ENCODE results near the gene MRPS24.

The MRPS24 gene

DNA sequence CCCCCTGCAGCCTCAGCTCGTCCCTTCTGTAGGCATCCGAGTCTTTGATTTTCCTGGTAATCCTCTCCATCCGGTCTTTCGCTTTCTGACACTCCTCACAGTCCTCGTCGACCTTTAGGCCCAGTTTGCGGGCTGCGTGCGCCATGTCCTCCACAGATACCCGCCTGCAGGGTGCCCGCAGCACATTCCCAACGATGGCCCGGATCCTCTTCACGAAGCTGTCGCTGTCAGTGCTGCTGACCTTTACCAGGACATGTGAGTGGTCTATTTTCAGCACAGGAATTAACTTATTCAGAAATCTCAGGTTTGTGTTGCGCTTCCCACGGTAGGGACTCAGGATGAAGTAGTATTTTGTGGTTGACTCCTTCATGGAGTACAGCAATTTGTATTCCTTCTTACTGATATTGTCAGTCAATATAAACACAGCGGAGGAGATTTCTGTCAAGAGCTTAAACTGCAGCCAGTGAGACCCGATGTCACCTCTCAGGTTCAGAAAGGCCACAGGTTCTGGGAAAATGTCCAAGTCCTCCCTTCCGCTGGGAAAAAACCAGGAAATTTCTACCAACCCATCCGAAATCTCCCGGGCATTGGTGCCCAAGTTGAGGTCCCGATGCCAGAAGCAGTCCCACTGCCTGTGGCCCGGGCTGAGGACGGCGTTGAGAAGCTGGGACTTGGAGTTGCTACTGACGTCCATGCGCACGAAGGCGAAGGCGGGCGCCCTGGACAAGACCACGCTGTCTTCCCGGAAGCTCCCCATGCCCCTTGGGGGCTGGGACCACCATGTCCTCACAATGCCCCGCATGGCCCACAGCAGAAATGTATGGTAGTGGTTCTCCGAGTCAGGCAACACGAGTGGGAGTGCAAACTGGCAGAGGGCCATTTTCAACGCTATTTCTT is 8.9 kb upstream of the MRPS24 start:
- no peak for DNase-seq (ENCODE audit: low read depth in 2 of 3, low spot score in 2 of 3)

DNA sequence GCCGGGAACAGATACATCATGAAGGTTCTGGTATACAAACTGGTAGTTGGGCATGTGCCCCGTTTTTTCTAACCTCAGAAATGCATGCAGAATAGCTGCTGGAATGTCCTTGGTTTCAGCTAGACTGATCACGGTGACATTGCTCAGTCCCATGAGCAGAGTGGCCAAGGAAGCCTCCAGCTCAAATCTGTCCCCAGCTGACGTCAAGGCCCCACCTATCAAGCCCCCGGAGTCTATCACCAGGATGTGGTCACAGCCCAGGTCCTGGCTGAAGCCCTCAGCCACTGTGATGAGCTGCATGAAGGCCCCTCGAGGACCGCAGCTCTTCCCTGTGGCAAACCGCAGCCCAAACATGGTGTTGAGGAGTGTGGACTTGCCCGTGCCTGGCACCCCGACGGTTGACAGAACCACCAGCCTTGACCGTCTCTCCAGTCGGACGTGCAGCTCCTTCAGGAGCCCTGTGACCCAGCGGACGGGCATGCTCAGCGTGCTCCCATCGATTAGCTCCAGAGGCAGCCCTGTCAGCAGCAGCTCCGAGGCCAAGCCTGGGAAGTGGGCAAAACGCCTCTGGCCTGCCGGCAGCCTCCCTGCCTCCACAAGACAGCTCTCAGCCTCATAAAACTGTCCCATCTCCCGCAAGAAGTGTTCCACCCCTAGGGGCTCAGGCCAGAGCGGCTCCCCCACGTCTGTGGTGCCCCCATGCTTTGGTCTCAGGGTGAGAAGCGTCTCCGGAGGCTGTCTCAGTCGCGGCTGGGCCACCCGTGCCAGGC is 7.8 kb upstream of the MRPS24 start:
- DNase-seq (ENCODE audit: low read depth in 2 of 3, low spot score in 2 of 3) = no peak

DNA sequence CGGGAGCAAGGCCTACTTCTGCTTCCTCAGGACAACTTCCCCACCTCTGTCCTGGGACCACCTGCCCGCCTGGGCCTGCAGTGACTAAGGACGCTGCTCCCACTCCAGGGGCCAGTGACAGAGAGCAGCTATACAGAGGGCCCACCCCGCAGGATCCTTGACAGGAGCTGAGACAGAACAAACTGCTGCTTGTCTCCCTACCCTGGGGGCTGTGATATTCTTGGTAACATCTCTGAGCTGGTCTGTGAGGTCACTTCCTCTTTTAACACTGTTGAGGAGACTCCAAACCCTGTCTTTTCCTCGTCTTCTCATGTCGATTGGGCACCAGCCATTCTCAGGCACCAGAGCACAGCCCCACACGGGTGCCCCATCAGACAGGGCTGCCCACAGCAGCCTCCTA is 6.9 kb upstream of the MRPS24 start:
- no peak for DNase-seq (ENCODE audit: low read depth in 2 of 3, low spot score in 2 of 3)

DNA sequence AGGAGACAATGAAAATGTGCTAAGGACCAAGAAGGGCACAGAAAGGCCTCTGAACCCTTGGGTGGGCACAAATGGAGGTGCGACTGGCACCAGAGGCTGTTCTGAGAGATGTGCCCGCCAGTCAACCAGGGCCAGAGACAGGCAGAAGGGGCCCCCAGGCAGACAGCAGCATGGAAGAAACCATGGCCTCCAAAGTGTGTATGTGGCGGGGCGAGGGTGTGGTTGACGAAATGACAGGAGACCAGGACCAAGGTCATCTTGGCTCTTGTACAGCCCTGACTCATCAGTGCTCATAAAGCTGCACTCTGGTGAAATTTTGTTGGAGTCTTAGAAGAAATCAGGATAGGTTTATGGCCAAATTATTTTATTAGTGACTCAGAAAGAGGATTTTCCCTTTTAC is 4.0 kb upstream of the MRPS24 start:
- DNase-seq (ENCODE audit: low read depth in 2 of 3, low spot score in 2 of 3) = no peak

DNA sequence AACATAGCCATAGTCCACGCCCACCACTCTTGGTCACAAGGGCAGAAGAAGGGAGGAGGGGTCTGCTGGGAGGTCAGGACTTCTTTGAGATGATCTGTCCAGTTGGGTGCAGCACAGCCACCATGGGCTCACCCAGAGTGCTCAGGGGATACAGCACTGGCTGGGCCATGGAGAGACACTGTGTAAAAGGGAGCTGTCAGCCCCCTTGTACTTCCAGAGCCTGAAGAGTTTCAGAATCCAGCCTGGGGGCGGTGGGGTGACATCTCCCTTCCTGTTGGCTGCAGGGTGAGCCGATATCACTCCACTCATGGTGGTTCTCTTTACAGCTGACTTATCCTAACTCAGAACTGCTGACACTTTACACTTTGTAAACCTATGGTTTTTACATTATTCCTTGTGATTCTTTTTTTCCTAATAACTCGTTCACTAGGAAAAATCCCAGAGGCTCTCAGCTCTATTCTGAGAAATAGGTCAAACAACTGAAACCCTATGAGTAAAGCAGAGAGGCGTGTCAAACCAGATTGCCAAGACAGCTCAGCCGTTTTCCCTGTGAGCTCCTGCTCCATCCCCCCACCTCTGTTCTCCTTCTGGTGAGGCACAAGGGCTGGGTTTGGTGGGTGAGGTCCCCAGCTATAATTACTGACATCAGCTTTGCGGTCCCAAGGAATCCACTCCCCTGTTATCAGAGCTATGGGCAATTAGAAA is 3.2 kb upstream of the MRPS24 start:
- no peak for DNase-seq (ENCODE audit: low read depth in 2 of 3, low spot score in 2 of 3)

DNA sequence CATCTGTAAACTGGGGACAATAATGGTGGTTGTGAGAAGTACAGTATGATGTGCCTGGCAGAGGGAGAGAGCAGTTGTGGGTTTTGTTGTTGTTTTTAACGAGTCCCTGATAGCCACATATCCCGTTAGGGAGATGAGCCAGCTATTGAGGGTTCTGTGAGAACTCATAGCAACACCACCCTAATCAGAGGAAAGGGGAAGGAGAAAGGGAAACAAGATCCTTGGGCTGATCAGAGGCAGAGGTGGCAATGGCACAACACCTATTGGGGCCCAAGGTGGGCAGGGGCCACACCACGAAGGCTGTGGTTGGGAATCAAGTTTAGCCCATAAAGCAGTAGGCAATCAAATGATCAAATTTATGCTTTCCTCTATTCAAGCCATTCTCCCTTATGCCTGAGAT is 1.7 kb upstream of the MRPS24 start:
- no peak for DNase-seq (ENCODE audit: low read depth in 2 of 3, low spot score in 2 of 3)

DNA sequence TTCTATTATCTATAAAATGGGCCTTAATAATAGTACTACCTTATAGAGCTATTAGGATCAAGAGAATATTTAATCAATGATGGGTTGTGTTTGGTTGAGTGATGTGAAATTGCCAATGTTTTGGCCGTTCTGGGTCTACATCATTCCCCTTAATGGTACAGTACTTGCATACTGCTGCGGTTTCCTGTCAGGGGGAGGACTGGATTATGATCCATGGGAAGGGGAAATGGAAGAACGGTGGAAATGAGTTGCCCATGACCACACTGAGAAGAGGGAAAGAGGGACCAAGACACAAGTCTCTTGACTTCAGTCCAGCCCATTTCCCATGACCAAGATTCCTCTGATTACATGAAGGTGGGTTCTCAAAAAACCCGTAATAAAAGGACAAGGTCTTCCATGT is 999 bp upstream of the MRPS24 start:
- no peak for DNase-seq (ENCODE audit: low read depth in 2 of 3, low spot score in 2 of 3)

DNA sequence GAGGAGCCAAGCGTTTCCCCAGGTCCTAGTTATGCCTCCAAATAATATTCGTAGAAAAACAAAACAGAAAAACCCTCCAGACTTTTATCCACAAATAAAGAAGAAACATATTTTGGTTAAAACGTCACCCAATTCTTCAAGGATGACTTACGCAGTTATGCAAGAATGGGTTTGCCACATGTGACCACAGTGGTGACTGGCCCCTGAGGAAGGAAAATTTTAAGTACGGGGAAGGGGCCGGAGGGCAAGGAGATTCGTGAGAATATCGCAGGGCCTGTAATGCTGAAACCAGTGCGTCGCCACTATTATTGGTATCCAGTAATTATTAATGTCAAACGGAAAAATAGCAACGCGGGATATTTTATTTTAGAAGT is 537 bp upstream of the MRPS24 start:
- no peak for DNase-seq (ENCODE audit: low read depth in 2 of 3, low spot score in 2 of 3)

DNA sequence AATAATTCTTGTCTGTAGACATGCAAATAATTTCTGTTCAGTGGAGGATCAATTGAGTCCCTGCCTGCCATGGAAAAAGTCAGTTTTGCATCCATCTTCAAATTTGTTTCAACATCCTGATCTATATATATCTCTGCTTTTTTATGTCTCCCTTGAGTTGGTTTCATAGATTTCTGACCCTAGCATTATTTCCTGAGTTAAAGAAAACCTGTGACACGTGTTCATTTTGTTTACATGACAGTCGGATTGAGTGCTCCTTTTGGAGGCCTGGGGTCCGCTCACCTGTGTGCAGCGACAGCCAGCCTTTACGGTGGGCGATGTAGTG is 674 bp downstream of the MRPS24 start:
- no peak for DNase-seq (ENCODE audit: low read depth in 2 of 3, low spot score in 2 of 3)

DNA sequence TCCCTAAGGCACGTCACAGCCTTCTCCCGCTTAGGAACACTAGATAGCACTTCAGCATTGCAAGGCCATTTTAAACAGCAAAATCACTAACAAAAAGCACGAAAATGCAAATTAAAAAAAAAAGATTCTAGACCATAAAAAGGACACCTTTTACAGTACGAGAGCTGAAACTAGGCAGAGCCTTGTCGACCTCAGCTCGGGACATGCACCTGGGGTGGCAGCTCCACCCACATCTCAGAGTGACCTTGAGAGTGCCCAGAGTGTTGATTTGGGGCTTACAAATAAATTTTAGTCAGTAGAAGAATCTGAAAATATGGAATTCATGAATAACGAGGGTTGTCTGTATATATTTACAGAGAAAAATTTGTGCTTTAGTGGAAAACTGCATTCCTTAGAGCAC is 1.1 kb downstream of the MRPS24 start:
- no peak for DNase-seq (ENCODE audit: low read depth in 2 of 3, low spot score in 2 of 3)

DNA sequence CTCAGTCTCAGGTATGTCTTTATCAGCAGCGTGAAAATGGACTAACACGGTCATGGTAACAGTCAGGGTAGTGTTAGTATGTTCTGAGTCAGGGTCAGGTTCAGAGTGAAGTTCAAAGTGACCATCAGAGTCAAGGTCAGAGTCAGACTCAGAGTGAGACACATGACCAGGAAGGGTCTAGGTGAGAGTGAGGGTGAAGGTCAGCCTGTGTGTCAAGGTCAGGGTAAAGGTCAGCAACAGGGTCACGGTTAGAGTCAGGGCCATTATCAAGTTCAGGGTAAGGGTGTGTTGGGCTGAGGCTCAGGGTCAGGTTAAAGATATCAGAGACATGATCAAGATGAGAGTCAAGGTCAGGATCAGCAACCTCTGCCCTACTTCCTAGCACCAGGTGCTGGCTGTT is 4.0 kb downstream of the MRPS24 start:
- no peak for DNase-seq (ENCODE audit: low read depth in 2 of 3, low spot score in 2 of 3)

DNA sequence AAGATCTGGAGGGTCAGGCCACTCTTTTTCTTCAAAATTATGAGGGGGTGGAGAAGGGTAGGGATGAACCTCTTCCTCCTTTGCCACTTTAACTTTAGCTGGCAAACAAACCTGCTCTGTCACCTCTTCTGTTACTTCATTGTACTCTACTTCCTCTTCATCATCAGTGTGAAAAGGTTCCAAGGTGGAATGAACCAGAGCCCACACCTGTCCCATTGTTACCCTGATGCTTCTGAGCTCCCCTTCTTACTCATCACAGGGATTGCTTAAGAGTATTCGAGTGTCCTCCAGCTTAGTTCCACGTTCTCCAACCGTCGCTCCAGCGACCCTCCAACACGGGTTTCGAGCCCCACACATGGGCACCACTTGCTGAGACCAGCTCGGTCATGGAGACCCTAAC is 5.2 kb downstream of the MRPS24 start:
- DNase-seq (ENCODE audit: low read depth in 2 of 3, low spot score in 2 of 3) = no peak

DNA sequence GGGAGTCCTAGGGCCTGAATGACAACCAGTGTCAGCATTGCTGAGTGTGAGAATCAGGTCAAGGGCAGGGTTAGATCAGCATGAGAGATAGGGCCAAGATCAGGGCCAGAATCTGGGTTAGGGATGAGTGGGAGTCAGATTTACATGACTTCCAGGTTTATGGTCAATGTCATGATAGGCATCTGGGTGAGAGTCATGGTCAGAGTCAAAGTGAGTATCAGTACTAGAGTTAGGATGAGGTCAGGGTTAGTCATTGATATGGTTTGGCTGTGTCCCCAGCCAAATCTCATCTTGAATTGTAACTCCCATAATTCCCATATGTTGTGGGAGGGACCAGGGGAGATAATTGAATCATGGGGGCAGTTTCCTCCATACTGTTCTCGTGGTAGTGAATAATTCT is 12.3 kb downstream of the MRPS24 start:
- DNase-seq (ENCODE audit: low read depth in 2 of 3, low spot score in 2 of 3) = no peak

DNA sequence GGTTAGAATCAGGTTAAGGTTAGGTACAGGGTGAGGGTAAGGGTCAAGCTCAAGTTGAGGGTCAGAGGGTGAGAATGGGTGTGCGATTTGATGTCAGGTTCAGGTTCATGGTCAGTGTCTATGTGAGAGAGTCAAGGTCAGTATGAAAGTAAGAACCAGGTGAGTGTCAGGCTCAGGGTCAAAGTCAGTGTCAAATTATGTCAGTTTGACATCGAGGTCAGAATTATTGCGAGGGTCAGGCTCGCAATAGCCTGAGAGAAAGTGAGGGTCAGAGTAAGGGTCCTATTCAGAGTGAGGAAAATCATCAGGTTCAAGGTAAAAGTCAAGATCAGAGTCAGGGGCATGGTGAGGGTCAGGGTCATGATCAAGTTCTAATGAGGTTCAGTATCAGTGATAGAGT is 13.0 kb downstream of the MRPS24 start:
- DNase-seq (ENCODE audit: low read depth in 2 of 3, low spot score in 2 of 3) = no peak

DNA sequence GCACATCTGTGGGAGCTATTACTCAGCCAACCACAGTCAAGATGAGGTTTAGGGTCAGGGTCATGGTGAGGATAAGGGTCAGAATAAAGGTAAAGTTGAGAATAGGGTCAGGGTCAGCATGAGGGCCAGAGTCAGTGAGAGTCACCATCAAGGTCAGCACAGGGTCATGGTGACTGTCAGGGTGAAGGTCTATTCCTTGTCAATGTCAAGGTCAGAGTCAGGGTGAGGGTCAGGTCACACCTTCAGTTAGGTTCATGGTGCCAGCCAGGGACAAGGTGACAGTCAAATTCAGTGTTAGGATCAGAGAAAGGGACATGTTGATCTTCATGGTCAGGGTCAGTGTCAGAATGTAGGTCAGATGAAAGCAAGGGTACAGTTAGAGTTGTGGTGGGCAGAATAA is 14.1 kb downstream of the MRPS24 start:
- no peak for DNase-seq (ENCODE audit: low read depth in 2 of 3, low spot score in 2 of 3)

DNA sequence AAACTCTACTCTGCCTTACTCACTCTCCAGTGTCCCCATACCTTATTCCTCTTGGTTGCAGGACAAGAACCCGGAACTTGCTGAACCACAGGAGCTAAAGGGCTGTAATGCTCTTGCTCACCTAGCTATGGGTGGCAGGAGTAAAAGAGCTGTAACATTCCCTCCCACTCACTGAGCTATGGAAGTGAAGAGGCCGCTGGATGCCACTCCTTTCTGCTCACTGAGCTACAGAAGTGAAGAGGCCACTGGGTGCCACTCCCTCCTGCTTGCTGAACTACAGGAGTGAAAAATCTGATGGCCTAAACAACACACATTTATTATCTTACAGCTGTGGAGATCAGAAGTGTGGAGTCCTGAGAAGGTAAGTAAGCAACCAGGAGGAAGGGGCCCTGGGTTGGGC is 17.5 kb downstream of the MRPS24 start:
- no peak for DNase-seq (ENCODE audit: low read depth in 2 of 3, low spot score in 2 of 3)

DNA sequence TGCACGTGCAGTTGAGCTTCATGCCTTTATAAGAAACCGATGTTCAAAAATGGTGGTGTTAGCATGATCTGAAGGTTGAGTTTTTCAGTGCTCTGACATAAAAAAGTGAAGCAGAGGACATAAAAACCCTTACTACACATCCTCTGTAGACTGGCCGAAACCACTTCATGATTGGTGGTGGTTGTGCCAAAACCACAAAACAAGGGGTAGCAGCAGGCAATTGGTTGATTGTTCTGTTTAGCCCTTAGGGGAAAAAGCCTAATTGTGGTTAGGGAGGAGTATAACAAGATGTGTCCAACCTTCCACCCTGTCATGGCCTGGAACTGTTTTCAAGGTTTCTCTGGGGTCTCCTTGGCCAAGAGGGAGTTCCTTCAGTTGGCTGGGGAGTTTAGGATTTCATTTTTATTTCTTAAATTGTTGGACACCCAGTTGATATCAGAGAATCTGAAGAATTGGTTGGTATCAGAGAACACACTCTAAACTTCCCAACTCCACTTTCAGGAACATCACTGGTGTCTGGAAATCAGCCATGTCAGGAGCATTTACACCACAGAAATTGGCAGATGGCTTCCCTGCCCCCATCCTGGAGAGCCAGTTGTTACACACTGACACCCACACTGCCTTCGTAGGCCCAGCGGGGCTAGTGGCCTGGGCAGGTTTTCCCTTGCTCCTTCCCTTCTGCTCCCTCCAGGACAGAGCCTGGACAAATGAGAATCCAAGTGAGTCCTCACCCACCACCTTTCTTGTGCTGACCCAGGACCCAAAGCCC is 18.8 kb downstream of the MRPS24 start:
- no peak for DNase-seq (ENCODE audit: low read depth in 2 of 3, low spot score in 2 of 3)

DNA sequence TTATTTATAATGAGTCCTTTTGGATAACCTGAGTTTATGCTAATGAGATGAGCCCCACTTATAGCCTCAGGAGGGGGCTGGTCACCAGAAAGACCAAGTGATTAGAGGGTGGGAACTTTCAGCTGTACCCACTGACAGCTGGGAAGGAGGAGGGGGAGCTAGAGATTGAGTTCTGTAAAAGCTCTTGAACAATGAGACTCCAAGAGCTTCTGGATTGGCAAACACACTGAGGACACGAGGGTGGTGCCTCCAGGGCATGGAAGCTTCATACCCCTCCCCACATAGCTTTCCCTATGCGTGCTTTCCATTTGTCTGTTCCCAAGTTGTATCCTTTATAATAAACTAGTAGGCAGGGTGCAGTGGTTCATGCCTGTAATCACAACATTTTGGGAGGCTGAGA is 20.3 kb downstream of the MRPS24 start:
- DNase-seq (ENCODE audit: low read depth in 2 of 3, low spot score in 2 of 3) = no peak

DNA sequence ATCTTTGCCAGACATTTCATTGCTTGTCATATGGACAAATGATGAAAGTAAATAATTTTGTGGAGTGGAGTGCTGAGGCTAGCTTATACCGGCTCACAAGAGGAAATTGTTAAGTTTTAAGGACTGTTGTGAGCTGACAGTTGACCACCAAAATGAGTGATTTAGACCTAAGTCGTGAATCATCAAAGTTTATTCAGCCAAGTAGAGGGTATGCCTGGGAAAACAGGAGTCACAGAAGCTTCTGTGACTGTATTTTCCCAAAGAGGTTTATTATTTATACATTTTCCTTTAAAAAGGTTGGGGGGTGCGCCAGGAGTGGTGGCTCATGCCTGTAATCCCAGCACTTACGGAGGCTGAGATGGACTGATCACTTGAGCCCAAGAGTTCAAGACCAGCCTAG is 21.8 kb downstream of the MRPS24 start:
- DNase-seq (ENCODE audit: low read depth in 2 of 3, low spot score in 2 of 3) = no peak

DNA sequence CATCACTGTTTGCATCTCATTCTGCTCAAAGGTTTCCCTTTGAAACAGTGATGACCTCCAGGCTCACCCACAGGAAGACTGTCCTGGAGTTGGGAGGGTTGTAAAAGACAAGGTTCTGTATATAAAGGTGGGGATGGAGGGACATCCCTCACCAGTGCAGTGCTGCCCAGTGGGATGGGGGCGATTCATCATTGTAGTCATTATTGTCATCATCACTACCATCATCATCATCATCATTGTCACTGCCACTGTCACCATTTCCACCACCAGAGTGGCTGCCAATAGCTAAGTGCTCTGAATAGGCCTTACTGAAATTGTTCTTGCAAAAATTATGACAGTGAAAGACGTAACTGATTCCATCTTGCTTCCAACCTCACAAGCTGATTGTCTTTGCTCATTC is 24.7 kb downstream of the MRPS24 start:
- DNase-seq (ENCODE audit: low read depth in 2 of 3, low spot score in 2 of 3) = no peak

DNA sequence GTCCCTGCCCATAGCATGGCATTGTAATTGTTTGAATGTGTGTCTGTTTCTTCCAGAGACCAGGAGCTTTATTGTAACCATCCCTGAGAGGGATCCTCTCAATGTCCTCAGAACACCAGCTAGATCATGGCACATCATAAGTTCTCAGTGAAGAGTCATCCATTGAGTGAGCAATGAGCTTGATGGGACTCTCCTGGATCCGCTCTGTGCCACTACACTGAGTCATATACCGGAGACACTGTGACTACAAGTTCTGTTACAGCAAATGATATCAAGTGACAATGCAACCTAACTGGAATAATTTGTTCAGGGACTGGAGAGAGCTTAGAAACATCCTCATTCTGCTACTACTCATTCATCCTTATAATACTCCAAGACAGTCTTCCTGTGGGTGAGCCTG is 25.1 kb downstream of the MRPS24 start:
- no peak for DNase-seq (ENCODE audit: low read depth in 2 of 3, low spot score in 2 of 3)

Data from activated CD8-positive, alpha-beta memory T cell treated with anti-CD3 and anti-CD28 coated beads for 48 hours (primary cell).